Neural crest cell (in vitro differentiated cells): ENCODE measurements around the gene CATSPERZ. TPM values are rescaled to one million over a fixed set of nuclear protein-coding genes. Genes with fewer than 3 reads are reported as not detected.

ENCODE experiments used
- microRNA-seq: library from miRNA; unstranded; fragments of <30 nt; microRNA quantifications from one replicate; pipeline ENCODE4, GENCODE V29; 2020
- total RNA-seq: library from RNA; stranded (reverse); gene quantifications from 2 replicates; pipeline ENCODE4 v1.2.1, GENCODE V29; 2021

CATSPERZ gene
- total RNA-seq, 1 donor from 2014 or later: not detected

Small RNA genes within 50 kb of the gene (microRNA-seq; reads per million reads assigned to microRNA genes)
- gene MIR7155: not detected

Other genes with a start within 250 kb of the CATSPERZ start
- gene MACROD1, start 134.2 kb upstream of the CATSPERZ start, total RNA-seq: 22.1 and 26.1 TPM in 2 replicates
- 294 and 296 TPM in 2 replicates for gene STIP1, start 114.2 kb upstream of the CATSPERZ start, total RNA-seq
- gene FERMT3, start 93.6 kb upstream of the CATSPERZ start, total RNA-seq: 2.8 and 3.8 TPM in 2 replicates
- gene TRPT1, start 74.2 kb upstream of the CATSPERZ start, total RNA-seq: 40.2 and 43.2 TPM in 2 replicates
- gene NUDT22, start 74.1 kb upstream of the CATSPERZ start, total RNA-seq: 35.7 and 40.8 TPM in 2 replicates
- gene DNAJC4, start 69.8 kb upstream of the CATSPERZ start, total RNA-seq: 27.2 TPM in 2 replicates
- gene VEGFB, start 65.8 kb upstream of the CATSPERZ start, total RNA-seq: 61.2 and 62.7 TPM in 2 replicates
- gene FKBP2, start 59.3 kb upstream of the CATSPERZ start, total RNA-seq: 29.2 and 33.7 TPM in 2 replicates
- 286 and 296 TPM in 2 replicates for gene PPP1R14B, start 53.4 kb upstream of the CATSPERZ start, total RNA-seq
- 36.4 and 40.5 TPM in 2 replicates for gene PLCB3, start 48.8 kb upstream of the CATSPERZ start, total RNA-seq
- 45.3 and 47.1 TPM in 2 replicates for gene BAD, start 15.7 kb upstream of the CATSPERZ start, total RNA-seq
- 55.9 and 61.4 TPM in 2 replicates for gene GPR137, start 14.5 kb upstream of the CATSPERZ start, total RNA-seq
- not detected in 2 replicates for gene KCNK4, start 9.1 kb upstream of the CATSPERZ start, total RNA-seq
- 33.8 and 34.7 TPM in 2 replicates for gene ESRRA, start 5.2 kb downstream of the CATSPERZ start, total RNA-seq
- gene TRMT112, start 17.2 kb downstream of the CATSPERZ start, total RNA-seq: 201 and 207 TPM in 2 replicates
- gene PRDX5, start 17.8 kb downstream of the CATSPERZ start, total RNA-seq: 148 and 168 TPM in 2 replicates
- 0.91 and 1.1 TPM in 2 replicates for gene CCDC88B, start 39.8 kb downstream of the CATSPERZ start, total RNA-seq
- 12.6 and 17.6 TPM in 2 replicates for gene RPS6KA4, start 58.8 kb downstream of the CATSPERZ start, total RNA-seq